Measurements from ENCODE around the gene MOV10. TPM values are rescaled to one million over a fixed set of nuclear protein-coding genes. Genes with fewer than 3 reads are reported as not detected.

MOV10 gene
- total RNA-seq, 1 experiment from 2014 or later = 13.8 TPM

GRCh38 chr1:112696578-112697314 is 22.3 kb downstream of the MOV10 start:
- no peak overlapping the region for H3K9ac ChIP-seq (ENCODE audit: low read length)
- no peak for DNase-seq
- no peaks in the 10 kb centered on the region for H4K20me1 ChIP-seq (ENCODE audit: insufficient read depth, low read depth, low read length)
- no peak overlapping the region for H3K4me3 ChIP-seq (ENCODE audit: low read length)
- H3K9me3 ChIP-seq (ENCODE audit: low read length) = no peaks in the 10 kb centered on the region
- H3K27ac ChIP-seq (ENCODE audit: low read length) = no peak overlapping the region
- H3K9me2 ChIP-seq (replicated peaks; ENCODE audit: insufficient read depth, low read length) = no peaks in the 10 kb centered on the region
- no peaks in the 10 kb centered on the region for H3K27me3 ChIP-seq (ENCODE audit: low read length)
- no peak overlapping the region for H3K4me2 ChIP-seq (ENCODE audit: low read depth, low read length, poor library complexity, severe bottlenecking)
- no peak overlapping the region for H2AFZ ChIP-seq (ENCODE audit: low read length)
- no peaks in the 10 kb centered on the region for H3K79me2 ChIP-seq (ENCODE audit: low read length)
- H3K4me1 ChIP-seq (ENCODE audit: low read length) = peaks cover 17% of the 10 kb centered on the region
- H3K36me3 ChIP-seq (ENCODE audit: insufficient read depth, low read length) = no peaks in the 10 kb centered on the region; the same call in 1 of the 2 replicates

- Histone ChIP-seq H3K9me2 (replicated peaks; ENCODE audit: insufficient read depth, low read length) (no peaks in the 10 kb centered on the region), H3K9me3 (ENCODE audit: low read length) (no peaks in the 10 kb centered on the region), H4K20me1 (ENCODE audit: insufficient read depth, low read depth, low read length) (0 out of 2 replicates have a peak, but pooled peaks cover 3% of the 10 kb centered on the region), H3K36me3 (ENCODE audit: insufficient read depth, low read length) (no peaks in the 10 kb centered on the region; the same call in 1 of the 2 replicates), H3K27me3 (ENCODE audit: low read length) (no peaks in the 10 kb centered on the region), H3K4me2 (ENCODE audit: low read depth, low read length, poor library complexity, severe bottlenecking) (no peak overlapping the region), H3K4me3 (ENCODE audit: low read length) (no peak overlapping the region), H3K27ac (ENCODE audit: low read length) (no peak overlapping the region), H3K79me2 (ENCODE audit: low read length) (no peaks in the 10 kb centered on the region), H3K9ac (ENCODE audit: low read length) (no peak overlapping the region), H2AFZ (ENCODE audit: low read length) (no peak overlapping the region), H3K4me1 (ENCODE audit: low read length) (peaks cover 11% of the 10 kb centered on the region)
- DNase-seq = no peak
These were observed 23.3 kb downstream of the MOV10 start for GRCh38 chr1:112697781-112698201.

GRCh38 chr1:112698366-112699310 is 24.2 kb downstream of the MOV10 start:
- no peaks in the 10 kb centered on the region for H3K9me2 ChIP-seq (replicated peaks; ENCODE audit: insufficient read depth, low read length)
- no peak overlapping the region for H2AFZ ChIP-seq (ENCODE audit: low read length)
- H3K36me3 ChIP-seq (ENCODE audit: insufficient read depth, low read length) = no peaks in the 10 kb centered on the region; the same call in 1 of the 2 replicates
- no peak overlapping the region for H3K4me3 ChIP-seq (ENCODE audit: low read length)
- DNase-seq = no peak
- H3K4me1 ChIP-seq (ENCODE audit: low read length) = peaks cover 11% of the 10 kb centered on the region
- H4K20me1 ChIP-seq (ENCODE audit: insufficient read depth, low read depth, low read length) = 0 out of 2 replicates have a peak, but pooled peaks cover 3% of the 10 kb centered on the region
- H3K9ac ChIP-seq (ENCODE audit: low read length) = no peak overlapping the region
- no peaks in the 10 kb centered on the region for H3K27me3 ChIP-seq (ENCODE audit: low read length)
- no peaks in the 10 kb centered on the region for H3K9me3 ChIP-seq (ENCODE audit: low read length)
- H3K4me2 ChIP-seq (ENCODE audit: low read depth, low read length, poor library complexity, severe bottlenecking) = no peak overlapping the region
- H3K79me2 ChIP-seq (ENCODE audit: low read length) = no peaks in the 10 kb centered on the region
- no peak overlapping the region for H3K27ac ChIP-seq (ENCODE audit: low read length)

GRCh38 chr1:112699425-112700144 is 25.1 kb downstream of the MOV10 start:
- no peak for DNase-seq
- H3K36me3 ChIP-seq (ENCODE audit: insufficient read depth, low read length) = no peaks in the 10 kb centered on the region; the same call in 1 of the 2 replicates
- H3K27ac ChIP-seq (ENCODE audit: low read length) = no peak overlapping the region
- H4K20me1 ChIP-seq (ENCODE audit: insufficient read depth, low read depth, low read length) = 0 out of 2 replicates have a peak, but pooled peaks cover 7% of the 10 kb centered on the region
- no peaks in the 10 kb centered on the region for H3K79me2 ChIP-seq (ENCODE audit: low read length)
- peaks cover 17% of the 10 kb centered on the region for H3K4me1 ChIP-seq (ENCODE audit: low read length)
- no peak overlapping the region for H3K4me2 ChIP-seq (ENCODE audit: low read depth, low read length, poor library complexity, severe bottlenecking)
- H2AFZ ChIP-seq (ENCODE audit: low read length) = no peak overlapping the region
- H3K9me2 ChIP-seq (replicated peaks; ENCODE audit: insufficient read depth, low read length) = no peaks in the 10 kb centered on the region
- no peaks in the 10 kb centered on the region for H3K27me3 ChIP-seq (ENCODE audit: low read length)
- no peaks in the 10 kb centered on the region for H3K9me3 ChIP-seq (ENCODE audit: low read length)
- no peak overlapping the region for H3K4me3 ChIP-seq (ENCODE audit: low read length)
- no peak overlapping the region for H3K9ac ChIP-seq (ENCODE audit: low read length)

- DNase-seq = peak; percentile 85
- Histone ChIP-seq H3K27ac (ENCODE audit: low read length) (no peak overlapping the region), H3K9me3 (ENCODE audit: low read length) (no peaks in the 10 kb centered on the region), H4K20me1 (ENCODE audit: insufficient read depth, low read depth, low read length) (0 out of 2 replicates have a peak, but pooled peaks cover 7% of the 10 kb centered on the region), H3K4me3 (ENCODE audit: low read length) (no peak overlapping the region), H3K4me1 (ENCODE audit: low read length) (peaks cover 26% of the 10 kb centered on the region), H3K79me2 (ENCODE audit: low read length) (no peaks in the 10 kb centered on the region), H3K9me2 (replicated peaks; ENCODE audit: insufficient read depth, low read length) (no peaks in the 10 kb centered on the region), H3K36me3 (ENCODE audit: insufficient read depth, low read length) (no peaks in the 10 kb centered on the region; the same call in 1 of the 2 replicates), H3K27me3 (ENCODE audit: low read length) (no peaks in the 10 kb centered on the region), H3K9ac (ENCODE audit: low read length) (no peak overlapping the region), H3K4me2 (ENCODE audit: low read depth, low read length, poor library complexity, severe bottlenecking) (no peak overlapping the region), H2AFZ (ENCODE audit: low read length) (no peak overlapping the region)
These were observed 26.1 kb downstream of the MOV10 start for GRCh38 chr1:112700290-112701226.

- no peak for DNase-seq
- Histone ChIP-seq H4K20me1 (ENCODE audit: insufficient read depth, low read depth, low read length) (0 out of 2 replicates have a peak, but pooled peaks cover 7% of the 10 kb centered on the region), H3K9me3 (ENCODE audit: low read length) (no peaks in the 10 kb centered on the region), H3K4me2 (ENCODE audit: low read depth, low read length, poor library complexity, severe bottlenecking) (no peak overlapping the region), H3K79me2 (ENCODE audit: low read length) (no peaks in the 10 kb centered on the region), H3K27ac (ENCODE audit: low read length) (no peak overlapping the region), H3K27me3 (ENCODE audit: low read length) (no peaks in the 10 kb centered on the region), H3K9ac (ENCODE audit: low read length) (no peak overlapping the region), H3K4me1 (ENCODE audit: low read length) (peaks cover 33% of the 10 kb centered on the region), H2AFZ (ENCODE audit: low read length) (no peak overlapping the region), H3K9me2 (replicated peaks; ENCODE audit: insufficient read depth, low read length) (no peaks in the 10 kb centered on the region), H3K4me3 (ENCODE audit: low read length) (no peak overlapping the region), H3K36me3 (ENCODE audit: insufficient read depth, low read length) (no peaks in the 10 kb centered on the region; the same call in 1 of the 2 replicates)
These were observed 27.0 kb downstream of the MOV10 start for GRCh38 chr1:112701227-112702066.

- Histone ChIP-seq H3K27ac (ENCODE audit: low read length) (no peak overlapping the region), H3K4me3 (ENCODE audit: low read length) (no peak overlapping the region), H3K79me2 (ENCODE audit: low read length) (no peaks in the 10 kb centered on the region)
These were observed 27.6 kb downstream of the MOV10 start for GRCh38 chr1:112702067-112702395.

More at GRCh38 chr1:112702067-112702395, 27.6 kb downstream of the MOV10 start:
- Histone ChIP-seq H2AFZ (ENCODE audit: low read length) (no peak overlapping the region), H3K36me3 (ENCODE audit: insufficient read depth, low read length) (no peaks in the 10 kb centered on the region), H3K9me2 (replicated peaks; ENCODE audit: insufficient read depth, low read length) (no peaks in the 10 kb centered on the region), H3K9me3 (ENCODE audit: low read length) (no peaks in the 10 kb centered on the region), H3K9ac (ENCODE audit: low read length) (no peak overlapping the region), H3K4me1 (ENCODE audit: low read length) (peaks cover 38% of the 10 kb centered on the region), H4K20me1 (ENCODE audit: insufficient read depth, low read depth, low read length) (0 out of 2 replicates have a peak, but pooled peaks cover 7% of the 10 kb centered on the region), H3K27me3 (ENCODE audit: low read length) (no peaks in the 10 kb centered on the region), H3K4me2 (ENCODE audit: low read depth, low read length, poor library complexity, severe bottlenecking) (no peak overlapping the region)
- no peak for DNase-seq
